Activated naive CD8-positive, alpha-beta T cell treated with anti-CD3 and anti-CD28 coated beads, Interleukin-2, amount 50 U/mL, for 24 hours (primary cell): ENCODE measurements around the gene ZEB2.

Experiments used
- ATAC-seq: fragments of 150-1000 bp; cut with Tn5 transposase; one replicate; pipeline ENCODE4 v1.10.0; 2021
- DNase-seq: peaks from one replicate; pipeline ENCODE4 v3.0.0; 2021
- H3K27ac Mint-ChIP-seq: one replicate; pipeline ENCODE4 v1.8.0; 2021; ENCODE audit warnings: mild to moderate bottlenecking, mixed read lengths
- H3K27me3 Mint-ChIP-seq: one replicate; pipeline ENCODE4 v1.8.0; 2021; ENCODE audit warnings: mixed read lengths
- H3K36me3 Mint-ChIP-seq: one replicate; pipeline ENCODE4 v1.8.0; 2021; ENCODE audit warnings: low read depth, mixed read lengths
- H3K4me1 Mint-ChIP-seq: one replicate; pipeline ENCODE4 v1.8.0; 2021; ENCODE audit warnings: mixed read lengths
- H3K4me3 Mint-ChIP-seq: one replicate; pipeline ENCODE4 v1.8.0; 2021; ENCODE audit warnings: mild to moderate bottlenecking, moderate library complexity, mixed read lengths
- H3K9me3 Mint-ChIP-seq: one replicate; pipeline ENCODE4 v1.8.0; 2021; ENCODE audit warnings: mixed read lengths

Gene ZEB2

GRCh38 chr2:144480285-144480684, 39.6 kb downstream of the ZEB2 start:
- H3K27me3 Mint-ChIP-seq = no peaks in the 10 kb centered on the region
- peaks cover 32% of the 10 kb centered on the region for H3K4me1 Mint-ChIP-seq
- peaks cover 4% of the 10 kb centered on the region for H3K36me3 Mint-ChIP-seq
- H3K9me3 Mint-ChIP-seq = no peaks in the 10 kb centered on the region
- DNase-seq (no peak), ATAC-seq (no peak)
- H3K27ac Mint-ChIP-seq = no peak overlapping the region
- no peak overlapping the region for H3K4me3 Mint-ChIP-seq

GRCh38 chr2:144479659-144480058, 40.3 kb downstream of the ZEB2 start:
- Mint-ChIP-seq H3K4me3 (no peak overlapping the region), H3K4me1 (peaks cover 38% of the 10 kb centered on the region), H3K27ac (no peak overlapping the region), H3K9me3 (no peaks in the 10 kb centered on the region), H3K36me3 (peaks cover 4% of the 10 kb centered on the region), H3K27me3 (no peaks in the 10 kb centered on the region)
- DNase-seq (no peak), ATAC-seq (no peak)

GRCh38 chr2:144479138-144479537, 40.8 kb downstream of the ZEB2 start:
- DNase-seq (no peak), ATAC-seq (no peak)
- peaks cover 4% of the 10 kb centered on the region for H3K36me3 Mint-ChIP-seq
- H3K4me3 Mint-ChIP-seq = no peak overlapping the region
- H3K27me3 Mint-ChIP-seq = no peaks in the 10 kb centered on the region
- H3K9me3 Mint-ChIP-seq = no peaks in the 10 kb centered on the region
- no peak overlapping the region for H3K27ac Mint-ChIP-seq
- H3K4me1 Mint-ChIP-seq = peaks cover 43% of the 10 kb centered on the region

GRCh38 chr2:144477957-144478311, 42.0 kb downstream of the ZEB2 start:
- no peak overlapping the region for H3K4me3 Mint-ChIP-seq

GRCh38 chr2:144477281-144477956, 42.5 kb downstream of the ZEB2 start:
- Mint-ChIP-seq H3K4me1 (peaks cover 42% of the 10 kb centered on the region), H3K4me3 (no peak overlapping the region)

More at GRCh38 chr2:144477957-144478311, 42.0 kb downstream of the ZEB2 start:
- Mint-ChIP-seq H3K27me3 (no peaks in the 10 kb centered on the region), H3K27ac (no peak overlapping the region), H3K9me3 (no peaks in the 10 kb centered on the region), H3K4me1 (peaks cover 43% of the 10 kb centered on the region), H3K36me3 (peaks cover 4% of the 10 kb centered on the region)
- no peak for DNase-seq
- no peak for ATAC-seq

GRCh38 chr2:144476682-144477081, 43.2 kb downstream of the ZEB2 start:
- Mint-ChIP-seq H3K27me3 (no peaks in the 10 kb centered on the region), H3K27ac (no peak overlapping the region), H3K4me3 (no peak overlapping the region), H3K36me3 (peaks cover 4% of the 10 kb centered on the region), H3K4me1 (peaks cover 37% of the 10 kb centered on the region), H3K9me3 (no peaks in the 10 kb centered on the region)
- DNase-seq (no peak), ATAC-seq (no peak)

More at GRCh38 chr2:144477281-144477956, 42.5 kb downstream of the ZEB2 start:
- DNase-seq = no peak
- Mint-ChIP-seq H3K9me3 (no peaks in the 10 kb centered on the region), H3K36me3 (peaks cover 4% of the 10 kb centered on the region), H3K27me3 (no peaks in the 10 kb centered on the region), H3K27ac (no peak overlapping the region)
- ATAC-seq = no peak

- Mint-ChIP-seq H3K4me3 (no peak overlapping the region), H3K27me3 (no peaks in the 10 kb centered on the region), H3K27ac (no peak overlapping the region), H3K9me3 (no peaks in the 10 kb centered on the region), H3K4me1 (peaks cover 31% of the 10 kb centered on the region), H3K36me3 (peaks cover 4% of the 10 kb centered on the region)
- DNase-seq (no peak), ATAC-seq (no peak)
These were observed 44.2 kb downstream of the ZEB2 start for GRCh38 chr2:144475569-144476275.

- H3K4me1 Mint-ChIP-seq = peaks cover 31% of the 10 kb centered on the region
- ATAC-seq (peak; percentile 77), DNase-seq (no peak)
- H3K27me3 Mint-ChIP-seq = no peaks in the 10 kb centered on the region
- no peak overlapping the region for H3K27ac Mint-ChIP-seq
- no peaks in the 10 kb centered on the region for H3K9me3 Mint-ChIP-seq
- no peak overlapping the region for H3K4me3 Mint-ChIP-seq
- H3K36me3 Mint-ChIP-seq = peaks cover 4% of the 10 kb centered on the region
These were observed 44.9 kb downstream of the ZEB2 start for GRCh38 chr2:144475044-144475443.

- Mint-ChIP-seq H3K4me1 (peaks cover 28% of the 10 kb centered on the region), H3K9me3 (no peaks in the 10 kb centered on the region)
- no peak for DNase-seq
These were observed 45.9 kb downstream of the ZEB2 start for GRCh38 chr2:144474017-144474416.

GRCh38 chr2:144472911-144473310, 47.0 kb downstream of the ZEB2 start:
- Mint-ChIP-seq H3K36me3 (peaks cover 6% of the 10 kb centered on the region), H3K27ac (no peak overlapping the region), H3K9me3 (no peaks in the 10 kb centered on the region), H3K4me3 (no peak overlapping the region), H3K27me3 (no peaks in the 10 kb centered on the region), H3K4me1 (peaks cover 32% of the 10 kb centered on the region)
- DNase-seq (no peak), ATAC-seq (no peak)

More at GRCh38 chr2:144474017-144474416, 45.9 kb downstream of the ZEB2 start:
- ATAC-seq = no peak
- Mint-ChIP-seq H3K4me3 (no peak overlapping the region), H3K27me3 (no peaks in the 10 kb centered on the region), H3K36me3 (peaks cover 4% of the 10 kb centered on the region), H3K27ac (no peak overlapping the region)

GRCh38 chr2:144472046-144472412, 47.9 kb downstream of the ZEB2 start:
- peaks cover 7% of the 10 kb centered on the region for H3K36me3 Mint-ChIP-seq
- DNase-seq = no peak
- no peaks in the 10 kb centered on the region for H3K9me3 Mint-ChIP-seq
- no peak overlapping the region for H3K4me3 Mint-ChIP-seq
- no peak overlapping the region for H3K27ac Mint-ChIP-seq
- no peak for ATAC-seq
- peaks cover 35% of the 10 kb centered on the region for H3K4me1 Mint-ChIP-seq
- H3K27me3 Mint-ChIP-seq = no peaks in the 10 kb centered on the region

- ATAC-seq (peak; percentile 80), DNase-seq (no peak)
- Mint-ChIP-seq H3K4me3 (peak overlapping the region; percentile 9), H3K9me3 (no peaks in the 10 kb centered on the region), H3K4me1 (peaks cover 32% of the 10 kb centered on the region), H3K27me3 (no peaks in the 10 kb centered on the region), H3K36me3 (peaks cover 7% of the 10 kb centered on the region), H3K27ac (peak overlapping the region; percentile 77)
These were observed 48.4 kb downstream of the ZEB2 start for GRCh38 chr2:144471305-144472045.

- DNase-seq = no peak
- no peaks in the 10 kb centered on the region for H3K27me3 Mint-ChIP-seq
- ATAC-seq = no peak
- peak overlapping the region; percentile 77 for H3K27ac Mint-ChIP-seq
- peaks cover 6% of the 10 kb centered on the region for H3K36me3 Mint-ChIP-seq
- H3K4me1 Mint-ChIP-seq = peaks cover 25% of the 10 kb centered on the region
- H3K9me3 Mint-ChIP-seq = no peaks in the 10 kb centered on the region
- no peak overlapping the region for H3K4me3 Mint-ChIP-seq
These were observed 49.1 kb downstream of the ZEB2 start for GRCh38 chr2:144470816-144471215.

- no peak overlapping the region for H3K4me3 Mint-ChIP-seq
- no peaks in the 10 kb centered on the region for H3K27me3 Mint-ChIP-seq
- DNase-seq (no peak), ATAC-seq (no peak)
- H3K36me3 Mint-ChIP-seq = peaks cover 8% of the 10 kb centered on the region
- peaks cover 22% of the 10 kb centered on the region for H3K4me1 Mint-ChIP-seq
- H3K27ac Mint-ChIP-seq = no peak overlapping the region
- H3K9me3 Mint-ChIP-seq = no peaks in the 10 kb centered on the region
These were observed 49.6 kb downstream of the ZEB2 start for GRCh38 chr2:144470334-144470733.

GRCh38 chr2:144469798-144470197, 50.1 kb downstream of the ZEB2 start:
- H3K4me1 Mint-ChIP-seq = peaks cover 16% of the 10 kb centered on the region
- H3K27ac Mint-ChIP-seq = no peak overlapping the region
- ATAC-seq = no peak
- no peak overlapping the region for H3K4me3 Mint-ChIP-seq
- no peaks in the 10 kb centered on the region for H3K9me3 Mint-ChIP-seq
- H3K36me3 Mint-ChIP-seq = peaks cover 8% of the 10 kb centered on the region
- H3K27me3 Mint-ChIP-seq = no peaks in the 10 kb centered on the region
- no peak for DNase-seq
